HG03520 (cell line): ENCODE data around the gene SLC17A7.

ENCODE experiments used
- ATAC-seq: cut with Tn5 transposase; IDR thresholded peaks from one replicate; pipeline ENCODE4 v1.9.1; 2021; ENCODE audit warnings: mild to moderate bottlenecking, moderate library complexity; ENCODE audit not compliant: unreplicated experiment

SLC17A7 gene

GRCh38 chr19:49428547-49429451, 12.5 kb downstream of the SLC17A7 start:
- ATAC-seq: no peak

GRCh38 chr19:49427855-49428546, 13.3 kb downstream of the SLC17A7 start:
- no peak for ATAC-seq

- ATAC-seq: no peak
Observed at GRCh38 chr19:49427339-49427738, 14.0 kb downstream of the SLC17A7 start.

GRCh38 chr19:49425922-49426592, 15.3 kb downstream of the SLC17A7 start:
- no peak for ATAC-seq

- ATAC-seq: no peak
Observed at GRCh38 chr19:49425178-49425577, 16.1 kb downstream of the SLC17A7 start, which contains the start of gene GFY. GFY (plus strand) TSS chr19:49425388; CDS start chr19:49426431, 1,043 bp downstream.

GRCh38 chr19:49423985-49424303, 17.4 kb downstream of the SLC17A7 start:
- ATAC-seq: no peak

GRCh38 chr19:49423071-49423984, 18.0 kb downstream of the SLC17A7 start, which contains the start of gene PTH2:
PTH2 (minus strand) TSS chr19:49423441; CDS start chr19:49423339, 102 bp downstream.
- no peak for ATAC-seq

- ATAC-seq: no peak
Observed at GRCh38 chr19:49422407-49423070, 18.8 kb downstream of the SLC17A7 start.

GRCh38 chr19:49421878-49422202, 19.5 kb downstream of the SLC17A7 start:
- no peak for ATAC-seq

- ATAC-seq: no peak
Observed at GRCh38 chr19:49421039-49421877, 20.1 kb downstream of the SLC17A7 start.

GRCh38 chr19:49420227-49420626, 21.1 kb downstream of the SLC17A7 start:
- no peak for ATAC-seq

- ATAC-seq: no peak
Observed at GRCh38 chr19:49419173-49419572, 22.2 kb downstream of the SLC17A7 start.

- no peak for ATAC-seq
Observed at GRCh38 chr19:49418511-49418910, 22.8 kb downstream of the SLC17A7 start.

- ATAC-seq: no peak
Observed at GRCh38 chr19:49417088-49417487, 24.2 kb downstream of the SLC17A7 start.

GRCh38 chr19:49415810-49416200, 25.5 kb downstream of the SLC17A7 start:
- ATAC-seq: no peak

- ATAC-seq: no peak
Observed at GRCh38 chr19:49415102-49415809, 26.1 kb downstream of the SLC17A7 start.

GRCh38 chr19:49414256-49414655, 27.1 kb downstream of the SLC17A7 start:
- no peak for ATAC-seq

- no peak for ATAC-seq
Observed at GRCh38 chr19:49413348-49413747, 28.0 kb downstream of the SLC17A7 start.
